Muscle layer of duodenum (tissue), 2 donors: ENCODE measurements around the gene HOXA11.

Experiments used
- H3K27ac ChIP-seq: one replicate; pipeline ENCODE4 v1.7.0; 2013; ENCODE audit warnings: mild to moderate bottlenecking, low read length
- H3K27me3 ChIP-seq: one replicate; pipeline ENCODE4 v1.7.0; 2013; ENCODE audit warnings: low read depth, mild to moderate bottlenecking, control low read depth, low read length
- H3K36me3 ChIP-seq, 2 donors: one replicate each; pipeline ENCODE4 v1.7.0; 2013; ENCODE audit warnings: low read length in 2 of 2, control low read depth in 1 of 2, mild to moderate bottlenecking in 1 of 2; ENCODE audit not compliant: insufficient read depth in 2 of 2, control insufficient read depth in 1 of 2
- H3K4me1 ChIP-seq, 2 donors: one replicate each; pipeline ENCODE4 v1.7.0; 2013; ENCODE audit warnings: low read length in 2 of 2, mild to moderate bottlenecking in 2 of 2, control low read depth in 1 of 2, moderate library complexity in 1 of 2; ENCODE audit not compliant: insufficient read depth in 2 of 2, control insufficient read depth in 1 of 2
- H3K4me3 ChIP-seq, 2 donors: one replicate each; pipeline ENCODE4 v1.7.0; 2013; ENCODE audit warnings: low read length in 2 of 2, low read depth in 1 of 2, mild to moderate bottlenecking in 1 of 2
- H3K9me3 ChIP-seq, 2 donors: one replicate each; pipeline ENCODE4 v1.7.0; 2013; ENCODE audit warnings: low read length in 2 of 2, control low read depth in 1 of 2, mild to moderate bottlenecking in 1 of 2; ENCODE audit not compliant: control insufficient read depth in 1 of 2
- donor health status: healthy.

The HOXA11 gene

DNA sequence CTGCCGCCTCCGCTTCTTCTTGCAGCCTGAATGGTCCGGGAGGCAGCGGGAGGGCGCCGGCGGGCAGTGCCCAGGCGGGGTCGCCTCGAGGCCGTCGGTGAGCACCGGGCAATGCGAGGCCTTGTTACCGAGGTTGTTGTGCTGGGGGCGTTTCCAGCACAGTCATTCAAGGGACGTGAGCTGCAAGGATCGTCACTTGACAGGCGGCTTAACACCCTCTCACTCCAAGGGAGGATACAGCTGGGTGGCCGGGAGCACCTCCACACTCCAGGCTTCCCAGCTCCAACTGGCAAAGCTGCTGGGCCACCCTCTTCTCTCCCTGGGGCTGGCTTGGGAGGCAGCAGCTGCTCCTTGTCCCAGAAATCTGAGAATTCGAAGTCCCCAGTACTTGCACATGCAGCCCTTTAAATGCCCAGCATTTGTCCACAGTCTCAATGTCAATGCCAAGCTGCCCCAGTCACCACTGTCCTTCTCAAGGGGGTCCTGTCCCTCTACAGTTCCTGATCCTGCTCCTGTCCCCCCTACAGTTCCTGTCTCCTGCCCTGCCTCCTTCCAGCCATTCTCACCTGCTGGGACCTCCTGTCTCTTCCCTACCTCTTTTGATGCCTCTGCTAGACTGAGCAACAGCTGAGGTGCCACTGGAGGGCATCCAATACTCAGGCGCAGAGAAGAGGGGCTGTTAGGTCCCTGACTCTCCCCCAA lies 4.4 kb upstream of the HOXA11 start:
- H3K9me3 ChIP-seq = peaks cover 0 to 8% of the 10 kb centered on the region in 2 donors
- no peak overlapping the region for H3K27ac ChIP-seq
- H3K27me3 ChIP-seq = peaks cover 94% of the 10 kb centered on the region
- H3K4me1 ChIP-seq = peaks cover 0 to 41% of the 10 kb centered on the region in 2 donors
- H3K36me3 ChIP-seq = no peaks in the 10 kb centered on the region
- no peak overlapping the region for H3K4me3 ChIP-seq

- Histone ChIP-seq H3K4me1 (peaks cover 0 to 48% of the 10 kb centered on the region in 2 donors), H3K36me3 (no peaks in the 10 kb centered on the region), H3K4me3 (peak overlapping the region in 1 of 2 donors; percentile 33), H3K9me3 (peaks cover 0 to 8% of the 10 kb centered on the region in 2 donors), H3K27me3 (peaks cover 92% of the 10 kb centered on the region), H3K27ac (no peak overlapping the region)
These were observed 3.6 kb upstream of the HOXA11 start for GRCh38 chr7:27188386-27189294.

- Histone ChIP-seq H3K4me3 (no peak overlapping the region), H3K9me3 (peaks cover 0 to 8% of the 10 kb centered on the region in 2 donors), H3K27ac (no peak overlapping the region), H3K27me3 (peaks cover 93% of the 10 kb centered on the region), H3K36me3 (no peaks in the 10 kb centered on the region), H3K4me1 (peaks cover 0 to 50% of the 10 kb centered on the region in 2 donors)
These were observed 2.7 kb upstream of the HOXA11 start for GRCh38 chr7:27187475-27188385.

GRCh38 chr7:27186668-27187474 lies 1.8 kb upstream of the HOXA11 start:
- Histone ChIP-seq H3K27ac (no peak overlapping the region), H3K4me1 (peaks cover 0 to 44% of the 10 kb centered on the region in 2 donors), H3K4me3 (no peak overlapping the region), H3K9me3 (peaks cover 0 to 8% of the 10 kb centered on the region in 2 donors), H3K36me3 (no peaks in the 10 kb centered on the region), H3K27me3 (peaks cover 97% of the 10 kb centered on the region)

- Histone ChIP-seq H3K4me3 (no peak overlapping the region), H3K27ac (no peak overlapping the region), H3K36me3 (no peaks in the 10 kb centered on the region), H3K4me1 (peaks cover 0 to 43% of the 10 kb centered on the region in 2 donors), H3K27me3 (peaks cover 94% of the 10 kb centered on the region), H3K9me3 (peaks cover 0 to 8% of the 10 kb centered on the region in 2 donors)
These were observed 1.0 kb upstream of the HOXA11 start for GRCh38 chr7:27185854-27186667.

GRCh38 chr7:27184337-27185012 lies 557 bp downstream of the HOXA11 start:
- peaks cover 0 to 8% of the 10 kb centered on the region in 2 donors for H3K9me3 ChIP-seq
- H3K27ac ChIP-seq = no peak overlapping the region
- peaks cover 2 to 49% of the 10 kb centered on the region in 2 donors for H3K4me1 ChIP-seq
- peaks cover 93% of the 10 kb centered on the region for H3K27me3 ChIP-seq
- H3K4me3 ChIP-seq = peak overlapping the region in 1 of 2 donors; percentile 33
- H3K36me3 ChIP-seq = no peaks in the 10 kb centered on the region

- no peaks in the 10 kb centered on the region for H3K36me3 ChIP-seq
- peaks cover 4 to 49% of the 10 kb centered on the region in 2 donors for H3K4me1 ChIP-seq
- H3K27me3 ChIP-seq = peaks cover 93% of the 10 kb centered on the region
- H3K4me3 ChIP-seq = peak overlapping the region in 1 of 2 donors; percentile 33
- peaks cover 0 to 8% of the 10 kb centered on the region in 2 donors for H3K9me3 ChIP-seq
- H3K27ac ChIP-seq = no peak overlapping the region
These were observed 1.2 kb downstream of the HOXA11 start for GRCh38 chr7:27183682-27184336.

- Histone ChIP-seq H3K27ac (no peak overlapping the region), H3K36me3 (no peaks in the 10 kb centered on the region), H3K4me3 (no peak overlapping the region), H3K27me3 (peaks cover 93% of the 10 kb centered on the region), H3K4me1 (peaks cover 4 to 42% of the 10 kb centered on the region in 2 donors), H3K9me3 (peaks cover 0 to 8% of the 10 kb centered on the region in 2 donors)
These were observed 2.0 kb downstream of the HOXA11 start for GRCh38 chr7:27182861-27183681.
